ENCODE data around the gene LIFR.

DNA sequence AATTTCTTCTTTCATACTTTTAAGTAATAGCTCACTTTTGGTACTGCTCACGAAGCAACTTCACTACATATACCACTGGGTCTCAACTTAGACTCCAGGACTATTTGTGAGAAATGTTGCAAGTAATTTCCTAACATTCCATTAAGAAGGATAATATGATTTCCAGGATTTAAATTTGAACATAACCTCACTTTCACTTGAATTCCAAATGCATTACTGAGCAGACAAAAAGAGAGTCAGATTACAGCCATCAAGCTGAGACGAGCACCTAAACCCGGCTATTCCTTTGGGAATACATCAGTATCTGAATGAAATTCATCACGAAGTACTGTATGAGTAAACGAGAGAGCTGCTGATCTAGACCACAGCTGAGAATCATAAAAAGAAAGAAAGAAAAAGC lies 47.3 kb downstream of the LIFR start:
- TF ChIP-seq, protein P1, sequence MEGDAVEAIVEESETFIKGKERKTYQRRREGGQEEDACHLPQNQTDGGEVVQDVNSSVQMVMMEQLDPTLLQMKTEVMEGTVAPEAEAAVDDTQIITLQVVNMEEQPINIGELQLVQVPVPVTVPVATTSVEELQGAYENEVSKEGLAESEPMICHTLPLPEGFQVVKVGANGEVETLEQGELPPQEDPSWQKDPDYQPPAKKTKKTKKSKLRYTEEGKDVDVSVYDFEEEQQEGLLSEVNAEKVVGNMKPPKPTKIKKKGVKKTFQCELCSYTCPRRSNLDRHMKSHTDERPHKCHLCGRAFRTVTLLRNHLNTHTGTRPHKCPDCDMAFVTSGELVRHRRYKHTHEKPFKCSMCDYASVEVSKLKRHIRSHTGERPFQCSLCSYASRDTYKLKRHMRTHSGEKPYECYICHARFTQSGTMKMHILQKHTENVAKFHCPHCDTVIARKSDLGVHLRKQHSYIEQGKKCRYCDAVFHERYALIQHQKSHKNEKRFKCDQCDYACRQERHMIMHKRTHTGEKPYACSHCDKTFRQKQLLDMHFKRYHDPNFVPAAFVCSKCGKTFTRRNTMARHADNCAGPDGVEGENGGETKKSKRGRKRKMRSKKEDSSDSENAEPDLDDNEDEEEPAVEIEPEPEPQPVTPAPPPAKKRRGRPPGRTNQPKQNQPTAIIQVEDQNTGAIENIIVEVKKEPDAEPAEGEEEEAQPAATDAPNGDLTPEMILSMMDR (IDR thresholded peaks at IDR 0.05), result no peak
- TF ChIP-seq POLR2A (IDR thresholded peaks at IDR 0.05) (no peak), POLR2AphosphoS5 (IDR thresholded peaks at IDR 0.05) (no peak)

All from prostate gland (tissue), 2 donors.